ENCODE data around the gene CCDC126.

- TF ChIP-seq POLR2AphosphoS5 (IDR thresholded peaks at IDR 0.05; ENCODE audit: low read depth, low read length) (no peak), TAF1 (IDR thresholded peaks at IDR 0.05; ENCODE audit: low read depth, low read length) (no peak)
Measured at GRCh38 chr7:23689165-23689564, 92.0 kb downstream of the CCDC126 start.

All from GM12891 (cell line).